K562 (cell line): ENCODE data around the gene ZER1. TPM values are rescaled to one million over a fixed set of nuclear protein-coding genes. Genes with fewer than 3 reads are reported as not detected.

Experiments used
- ILF3 ChIP-seq: fragments of 450-650 bp; IDR thresholded peaks from 2 replicates; pipeline ENCODE4 v1.6.1; 2018; ENCODE audit warnings: antibody characterized with exemption, mild to moderate bottlenecking, moderate library complexity, borderline replicate concordance
- MAZ ChIP-seq, 2 experiments: fragments of 450-650 bp in 1 of 2; sonication (generic) in 1 of 2; formaldehyde crosslinking; IDR thresholded peaks in 1 of 2; conservative IDR thresholded peaks in 1 of 2; 2 replicates each; pipeline versions ENCODE4 v1.4.0 to v1.5.0; 2020; ENCODE audit warnings: mild to moderate bottlenecking in 1 of 2, missing genetic modification reagents in 1 of 2
- NFRKB ChIP-seq: fragments of 450-650 bp; IDR thresholded peaks from 2 replicates; pipeline ENCODE4 v1.6.1; 2016; ENCODE audit warnings: low read depth
- PRPF4 ChIP-seq: fragments of 200-400 bp; formaldehyde crosslinking; IDR thresholded peaks from one replicate; pipeline ENCODE4 v1.6.1; 2017; ENCODE audit warnings: low read length, low read depth, mild to moderate bottlenecking; ENCODE audit not compliant: insufficient read depth, poor library complexity, severe bottlenecking
- ZNF407 ChIP-seq: fragments of 450-650 bp; IDR thresholded peaks from 2 replicates; pipeline ENCODE4 v1.6.1; 2016; ENCODE audit warnings: low read depth
- polyA plus RNA-seq, 8 experiments: library from polyadenylated mRNA; depleted of rRNA in 4 of 8; stranded (reverse) in 5 of 8; unstranded in 3 of 8; fragments of >200 nt; fragmentation: Nextera tagmentation in 2 of 8; fragmentation: Illumina TruSeq in 1 of 8; extraction: Ambion mirVana in 2 of 8; extraction: Trizol in 1 of 8; gene quantifications; 2 replicates each; pipeline versions ENCODE4 v1.2.1 to v1.2.3, GENCODE V29; 2011 to 2014; ENCODE audit warnings: inconsistent platforms in 1 of 8, missing spikeins in 1 of 8
- total RNA-seq, 7 experiments: library from RNA; depleted of rRNA in 6 of 7; stranded (reverse); fragments of >200 nt in 6 of 7; fragmentation: Illumina TruSeq in 2 of 7; extraction: Trizol in 2 of 7; gene quantifications; 2 replicates each; pipeline versions ENCODE4 v1.2.1 to v1.2.3, GENCODE V29; 2011 to 2021; ENCODE audit warnings: low replicate concordance in 1 of 7

ZER1 gene
- total and polyA plus RNA-seq, 9 of the 15 experiments (the other 6 are each of a cell fraction or from before 2014, with no cell fraction given), result 0.07 to 10.7 (median 6.2) TPM

- TF ChIP-seq ZNF407 (no peak), ILF3 (no peak), PRPF4 (no peak), MAZ (CRISPR knock-in tag; conservative IDR thresholded peaks at IDR 0.05 in 1 of 2, IDR thresholded peaks at IDR 0.05 in 1 of 2) (no peak), NFRKB (no peak)
Observed at GRCh38 chr9:128684325-128685199, 87.2 kb downstream of the ZER1 start (continued).
